Fibroblast of skin of back (primary cell): ENCODE results near the gene LGALS9B.
"Not testable (repeated sequence)": the region's sequence is repeated elsewhere in the genome, so short reads cannot be mapped to it uniquely, and the experiment has no call there.

Experiments
- DNase-seq: peaks from one replicate; pipeline ENCODE4 v3.0.0-alpha.2; 2013

The LGALS9B gene

DNA sequence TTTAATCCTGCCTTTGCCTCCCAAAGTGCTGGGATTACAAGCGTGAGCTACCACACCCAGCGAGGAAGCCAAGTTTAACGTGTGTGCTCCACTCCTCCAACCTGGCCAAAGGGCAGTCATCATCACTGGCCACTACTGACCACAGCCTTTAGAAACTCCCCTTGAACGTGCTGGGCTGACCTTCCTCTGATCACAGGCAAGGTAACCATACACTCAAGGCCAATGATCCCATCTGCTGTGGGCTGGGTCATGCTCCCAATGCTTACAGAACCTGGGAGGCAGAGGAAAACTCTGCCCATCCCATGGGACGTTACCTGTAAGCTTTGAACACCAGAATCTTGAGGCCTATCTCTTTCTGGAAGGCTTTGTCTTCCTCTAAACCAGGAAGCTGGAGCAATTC is 51.9 kb downstream of the LGALS9B start:
- not testable (repeated sequence) for DNase-seq

DNA sequence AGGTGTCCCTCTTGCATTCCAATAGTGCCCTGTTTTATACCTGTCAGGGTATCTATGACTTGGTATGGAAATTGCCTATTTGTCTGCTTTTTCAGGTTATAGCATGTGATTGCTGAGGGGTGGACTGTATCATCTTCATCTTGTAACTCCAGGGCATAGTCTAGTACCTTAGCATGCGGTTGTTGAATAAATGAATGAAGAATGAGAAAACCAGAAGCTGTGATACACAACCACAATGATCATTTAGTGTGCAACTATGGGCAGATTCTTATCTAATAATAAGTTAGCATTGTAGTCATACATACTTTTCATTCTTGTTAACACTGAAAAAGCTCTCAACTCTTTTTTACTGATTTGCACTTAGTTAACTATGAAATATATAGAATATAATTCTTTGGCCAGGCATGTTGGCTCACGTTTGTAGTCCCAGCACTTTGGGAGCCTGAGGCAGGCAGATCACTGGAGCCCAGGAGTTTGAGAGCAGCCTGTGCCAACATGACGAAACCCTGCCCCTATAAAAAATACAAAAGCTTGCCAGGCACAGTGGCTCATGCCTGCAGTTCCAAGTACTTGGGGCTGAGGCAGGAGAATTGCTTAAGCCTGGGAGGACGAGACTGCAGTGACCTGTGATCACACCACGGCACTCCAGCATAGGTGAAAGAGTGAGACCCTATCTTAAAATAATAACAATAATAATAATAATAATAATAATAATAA is 65.9 kb downstream of the LGALS9B start:
- not testable (repeated sequence) for DNase-seq

DNA sequence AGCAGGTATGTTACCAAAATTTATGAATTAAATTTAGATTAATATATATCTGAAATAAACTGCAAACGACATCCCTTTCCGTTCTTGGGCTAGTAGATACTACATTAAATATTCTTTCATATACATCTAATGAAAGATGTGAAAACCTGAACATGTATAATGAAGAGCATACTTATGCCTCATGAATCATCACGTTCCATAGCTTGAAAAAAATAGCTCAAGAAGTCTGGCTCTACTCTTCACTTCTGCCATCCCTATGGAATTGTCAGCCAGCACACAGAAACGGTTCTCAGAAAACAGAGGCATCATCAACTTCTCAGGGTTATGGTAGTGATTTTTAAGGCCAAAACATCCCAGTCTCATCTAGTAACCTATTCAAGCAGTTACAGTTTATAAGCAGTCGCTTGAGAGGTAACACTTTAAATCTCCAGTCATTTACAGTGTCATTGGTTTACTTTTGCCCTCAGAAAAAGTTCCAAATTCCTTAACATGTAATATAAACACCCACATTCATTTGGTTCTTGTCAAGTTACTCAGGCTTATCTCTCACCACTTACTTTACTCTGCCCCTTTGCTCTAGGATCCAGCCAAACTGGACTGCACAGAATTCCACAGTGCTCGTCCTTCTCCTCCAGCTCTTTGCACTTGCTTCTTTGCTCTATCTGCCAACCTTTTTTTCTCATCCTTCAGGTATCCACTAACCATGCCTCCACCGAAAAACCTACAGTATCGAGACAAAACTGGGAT is 66.6 kb downstream of the LGALS9B start:
- peak; percentile 40 for DNase-seq
